ENCODE measurements around the gene UBL4A.

The UBL4A gene

DNA sequence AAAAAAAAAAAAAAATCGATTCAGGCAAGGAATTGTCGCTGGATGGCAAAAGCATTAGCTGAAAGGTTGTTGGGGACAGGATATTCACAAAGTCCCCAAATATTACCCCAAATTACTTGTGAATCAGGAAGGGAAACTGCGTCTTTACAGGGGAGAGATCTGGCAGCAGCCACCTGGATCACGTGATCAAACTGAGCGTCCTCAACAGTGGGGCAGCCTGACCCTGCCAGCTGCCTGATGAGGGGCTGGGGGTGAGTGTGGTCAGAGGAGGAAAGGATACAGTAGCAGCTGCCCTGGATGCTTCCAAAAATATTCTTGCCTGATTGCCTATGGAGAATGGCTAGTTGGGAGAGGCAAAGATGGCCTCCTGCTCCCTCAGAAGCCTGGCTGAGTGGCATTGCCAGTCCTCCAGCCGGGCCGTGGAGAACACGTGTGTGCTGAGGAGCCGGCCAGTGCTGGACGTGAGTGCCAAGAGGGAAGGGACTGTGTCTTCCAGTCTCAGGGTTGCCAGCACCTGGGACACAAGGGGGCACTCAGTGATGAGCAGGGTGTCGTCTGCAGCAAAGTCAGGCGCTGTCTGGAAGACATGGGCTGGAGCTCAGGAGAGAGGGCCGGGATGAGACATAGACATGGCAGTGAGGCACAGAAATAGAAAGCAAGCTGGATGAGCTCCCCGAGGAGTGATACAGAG, 4.4 kb downstream of the UBL4A start:
- DNase-seq (ENCODE audit: low read depth): no peak

- DNase-seq (ENCODE audit: low read depth): no peak
Measured at GRCh38 chrX:154481195-154481594, 5.2 kb downstream of the UBL4A start.

DNA sequence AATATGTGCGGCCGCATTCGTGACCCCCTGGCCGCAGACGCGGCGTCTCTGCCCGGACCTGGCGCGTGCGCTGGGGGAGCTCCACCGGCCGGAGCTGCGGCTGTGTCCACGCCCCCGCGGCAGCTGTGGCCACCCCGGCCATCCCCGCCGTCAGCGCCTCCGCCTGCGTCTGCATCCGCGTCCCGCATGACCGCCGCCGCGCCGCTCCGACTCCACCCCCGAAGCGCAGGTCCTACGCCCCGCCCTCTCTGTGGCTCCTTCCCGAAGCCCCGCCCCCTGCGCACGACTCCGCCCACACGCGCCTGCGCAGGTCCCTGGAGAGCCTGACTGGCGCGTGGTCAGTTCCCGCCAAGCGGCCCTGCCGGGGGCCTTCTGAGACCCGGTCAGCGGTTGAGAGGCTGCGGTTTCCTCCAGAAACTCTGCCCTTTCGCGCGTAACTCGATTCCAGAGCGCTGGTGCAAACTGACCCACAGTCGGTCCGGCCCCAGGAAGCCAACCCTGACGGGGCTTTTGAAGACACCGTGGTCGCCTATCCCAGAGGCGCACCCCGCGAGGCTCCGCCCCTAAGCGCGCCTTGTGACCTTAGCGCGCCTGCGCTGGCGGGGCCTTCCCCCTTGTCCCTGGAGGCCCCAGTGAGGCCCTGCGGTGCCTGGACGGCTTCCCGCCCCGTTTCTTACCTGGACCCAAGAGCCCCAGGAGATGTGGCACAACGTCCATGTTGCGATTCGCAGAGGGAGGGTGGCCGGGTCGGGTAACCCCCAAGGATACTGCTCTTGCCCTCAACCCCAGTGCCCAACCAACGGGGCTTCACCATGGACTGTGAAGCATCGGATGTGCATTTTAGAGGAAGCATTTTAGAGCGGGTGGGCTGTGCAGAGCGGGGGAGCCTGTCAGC, 7.4 kb downstream of the UBL4A start, which contains the start of gene LAGE3:
Gene LAGE3, minus strand, starts transcription at position 554 of the 895 bp plus-strand sequence. Its CDS starts 366 bp downstream, at position 188.
- peak; percentile 88 for DNase-seq (ENCODE audit: low read depth)

DNA sequence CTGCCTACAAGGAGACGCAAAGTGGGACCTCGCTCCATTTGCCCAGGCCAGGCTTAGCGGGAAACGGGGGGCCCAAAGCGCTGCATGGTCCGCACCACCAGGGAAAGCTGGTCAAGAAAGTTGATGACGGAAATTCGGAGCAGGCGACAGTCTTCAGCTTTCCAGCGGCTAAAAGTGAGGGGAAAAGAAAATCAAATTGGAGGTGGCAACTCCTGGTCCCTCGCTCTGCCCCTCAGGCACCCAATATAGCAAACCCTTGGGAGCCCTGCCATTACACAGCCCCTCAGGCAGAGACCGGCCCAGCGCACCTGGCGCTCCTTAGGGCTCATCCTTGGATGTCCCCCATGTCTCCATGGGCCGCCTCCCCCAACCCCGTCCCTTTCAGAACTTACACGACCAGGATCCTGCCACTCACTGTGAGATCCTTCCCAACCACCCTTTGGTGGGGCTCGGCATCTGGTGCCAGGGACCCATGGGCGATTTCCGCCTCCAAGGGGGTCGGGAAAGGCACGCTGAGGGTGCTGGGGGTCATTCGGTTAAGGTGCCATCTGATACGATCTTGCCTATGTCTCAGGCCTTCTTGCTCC, 8.4 kb downstream of the UBL4A start:
- DNase-seq (ENCODE audit: low read depth): no peak

DNA sequence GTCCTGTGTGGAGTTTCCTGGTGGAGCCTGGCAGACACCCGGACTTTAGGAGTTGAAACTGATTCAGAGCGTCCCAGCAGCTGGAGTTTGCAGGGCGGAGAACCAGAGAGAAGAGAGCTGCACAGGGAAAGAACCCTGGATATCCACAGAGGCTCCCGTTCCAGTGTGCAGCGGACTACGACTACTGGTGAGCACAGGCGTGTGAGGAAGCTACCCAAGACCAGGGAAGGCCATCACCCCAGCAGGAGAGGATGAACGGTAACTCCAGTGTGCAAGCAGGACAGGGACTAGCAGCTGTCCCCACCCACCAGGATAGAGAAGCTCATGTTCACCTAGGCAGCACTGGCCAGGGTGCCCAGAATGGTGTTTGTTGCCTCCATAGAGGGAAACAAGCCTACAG, 9.6 kb downstream of the UBL4A start:
- DNase-seq (ENCODE audit: low read depth): no peak

DNA sequence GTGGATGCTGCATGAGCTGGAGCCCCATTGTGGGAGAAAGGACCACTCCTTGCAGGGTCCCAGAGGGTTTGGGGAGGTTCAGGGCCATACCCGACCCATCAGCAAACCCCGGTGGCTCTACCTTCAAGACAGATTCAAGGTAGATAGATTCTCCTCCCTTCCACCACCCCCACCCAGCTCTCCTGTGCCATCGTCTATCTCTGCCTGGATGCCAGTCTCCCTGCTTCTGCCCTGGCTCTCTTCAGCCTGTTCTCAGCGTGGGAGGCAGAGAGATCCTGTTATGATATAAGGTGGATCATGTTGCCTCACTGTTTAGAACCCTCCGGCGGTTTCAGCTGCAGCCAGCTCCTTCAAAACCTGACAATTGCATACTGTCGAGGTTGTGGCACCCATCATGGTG, 12.7 kb downstream of the UBL4A start:
- DNase-seq (ENCODE audit: low read depth): no peak

- no peak for DNase-seq (ENCODE audit: low read depth)
Measured at GRCh38 chrX:154472685-154473632, 13.5 kb downstream of the UBL4A start.

- no peak for DNase-seq (ENCODE audit: low read depth)
Measured at GRCh38 chrX:154471839-154472684, 14.4 kb downstream of the UBL4A start.

- no peak for DNase-seq (ENCODE audit: low read depth)
Measured at GRCh38 chrX:154470914-154471568, 15.4 kb downstream of the UBL4A start.

DNA sequence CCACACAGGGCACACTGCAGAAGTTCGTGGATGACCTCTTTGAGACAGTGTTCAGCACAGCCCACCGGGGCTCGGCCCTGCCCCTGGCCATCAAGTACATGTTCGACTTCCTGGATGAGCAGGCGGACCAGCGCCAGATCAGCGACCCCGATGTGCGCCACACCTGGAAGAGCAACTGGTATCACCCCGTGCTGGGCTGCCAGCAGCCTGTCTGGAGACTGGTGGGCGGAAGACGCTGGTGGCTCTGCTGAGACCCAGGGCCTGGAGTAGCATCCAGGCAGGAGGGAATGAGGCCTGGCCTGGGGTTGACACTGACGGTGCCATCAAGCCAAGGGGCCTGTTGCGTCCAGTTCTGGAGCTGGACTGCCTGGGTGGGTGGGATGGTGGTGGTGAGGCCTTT, 16.0 kb downstream of the UBL4A start:
- no peak for DNase-seq (ENCODE audit: low read depth)

DNA sequence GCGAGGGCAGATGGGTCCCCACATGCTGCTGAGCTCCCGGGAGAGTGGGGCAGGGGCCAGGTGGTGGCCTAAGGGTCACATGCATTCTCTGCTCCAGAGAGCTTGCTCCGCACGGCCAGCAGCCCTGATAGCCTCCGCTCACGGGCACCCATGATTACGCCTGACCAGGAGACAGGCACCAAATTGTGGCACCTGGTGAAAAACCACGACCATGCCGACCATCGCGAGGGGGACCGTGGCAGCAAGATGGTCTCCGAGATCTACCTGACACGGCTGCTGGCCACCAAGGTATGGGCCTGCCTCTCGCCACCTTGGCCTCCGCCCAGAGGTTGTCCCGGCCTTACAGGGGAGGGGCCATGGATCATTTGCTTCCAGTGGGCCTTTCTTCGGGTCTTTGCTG, 16.5 kb downstream of the UBL4A start:
- DNase-seq (ENCODE audit: low read depth): no peak

GRCh38 chrX:154469114-154469513, 17.3 kb downstream of the UBL4A start:
- DNase-seq (ENCODE audit: low read depth): no peak

GRCh38 chrX:154468217-154468616, 18.2 kb downstream of the UBL4A start:
- DNase-seq (ENCODE audit: low read depth): no peak

- no peak for DNase-seq (ENCODE audit: low read depth)
Measured at GRCh38 chrX:154467556-154467955, 18.9 kb downstream of the UBL4A start.

DNA sequence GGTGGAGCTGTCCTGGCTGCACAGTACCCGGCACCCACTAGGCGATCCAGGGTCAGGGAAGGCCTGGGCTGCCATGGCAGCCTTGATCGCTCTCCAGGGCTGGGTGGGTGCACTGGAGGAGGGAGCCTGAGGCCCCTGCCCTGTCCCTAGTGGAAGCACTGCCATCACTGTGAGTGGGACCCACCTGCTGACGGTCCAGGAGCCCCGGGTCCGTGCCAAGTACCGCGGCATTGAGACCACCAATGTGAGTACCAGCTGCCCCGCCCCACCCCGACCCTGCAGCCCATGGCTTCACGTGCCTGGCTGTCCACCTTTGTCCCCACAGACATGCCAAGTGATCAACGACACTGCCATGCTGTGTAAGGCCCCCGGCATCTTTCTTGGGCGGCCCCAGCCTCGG, 19.5 kb downstream of the UBL4A start:
- DNase-seq (ENCODE audit: low read depth): no peak

DNA sequence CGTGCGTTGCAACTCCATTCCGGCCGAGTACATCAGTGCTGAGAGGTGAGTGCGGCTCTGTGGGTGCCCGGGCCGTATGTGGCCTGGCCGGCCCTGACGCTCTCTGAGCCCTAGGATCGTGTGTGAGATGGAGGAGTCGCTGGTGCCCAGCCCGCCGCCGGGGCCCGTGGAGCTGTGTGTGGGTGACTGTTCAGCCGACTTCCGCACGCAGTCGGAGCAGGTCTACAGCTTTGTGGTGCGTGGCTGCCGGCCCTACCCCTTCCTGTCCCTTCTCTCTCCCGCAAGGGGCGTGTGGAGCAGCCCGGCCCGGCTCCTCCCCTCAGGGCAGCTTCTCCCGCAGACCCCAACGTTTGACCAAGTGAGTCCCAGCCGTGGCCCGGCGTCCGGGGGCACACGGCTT, 20.4 kb downstream of the UBL4A start:
- no peak for DNase-seq (ENCODE audit: low read depth)

DNA sequence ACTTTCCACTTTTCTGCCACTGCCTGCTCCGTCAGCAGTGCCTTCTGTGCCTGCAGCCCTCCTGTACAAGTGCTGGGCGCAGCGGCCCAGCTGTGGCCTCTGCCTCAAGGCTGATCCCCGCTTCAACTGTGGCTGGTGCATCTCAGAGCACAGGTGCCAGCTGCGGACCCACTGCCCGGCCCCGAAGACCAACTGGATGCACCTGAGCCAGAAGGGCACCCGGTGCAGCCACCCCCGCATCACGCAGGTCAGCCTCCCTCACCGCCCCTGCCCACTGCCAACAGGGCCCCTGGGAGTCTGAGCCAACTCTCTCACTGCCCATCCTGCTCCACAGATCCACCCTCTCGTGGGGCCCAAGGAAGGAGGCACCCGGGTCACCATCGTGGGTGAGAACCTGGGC, 20.8 kb downstream of the UBL4A start:
- DNase-seq (ENCODE audit: low read depth): no peak

DNA sequence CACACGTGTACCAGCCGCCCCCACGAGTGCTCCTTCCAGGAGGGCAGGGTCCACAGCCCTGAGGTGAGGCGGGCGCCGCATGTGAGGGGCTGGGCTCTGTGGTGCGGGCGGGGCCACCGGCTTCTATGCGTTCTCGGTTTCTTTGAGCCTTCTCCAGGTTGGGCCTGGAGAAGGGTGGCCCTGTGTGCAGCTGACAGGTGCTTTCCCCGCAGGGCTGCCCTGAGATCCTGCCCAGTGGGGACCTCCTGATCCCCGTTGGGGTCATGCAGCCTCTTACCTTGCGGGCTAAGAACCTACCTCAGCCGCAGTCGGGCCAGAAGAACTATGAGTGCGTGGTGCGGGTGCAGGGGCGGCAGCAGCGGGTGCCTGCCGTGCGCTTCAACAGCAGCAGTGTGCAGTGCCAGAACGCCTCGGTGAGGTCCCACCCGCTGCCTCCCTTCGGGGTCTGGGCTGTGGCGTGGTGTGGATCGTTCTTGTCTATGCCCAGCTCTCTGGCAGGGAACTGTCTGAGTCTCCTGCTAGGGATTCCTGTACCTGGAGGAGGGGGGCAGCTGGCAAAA, 21.5 kb downstream of the UBL4A start:
- DNase-seq (ENCODE audit: low read depth): no peak

DNA sequence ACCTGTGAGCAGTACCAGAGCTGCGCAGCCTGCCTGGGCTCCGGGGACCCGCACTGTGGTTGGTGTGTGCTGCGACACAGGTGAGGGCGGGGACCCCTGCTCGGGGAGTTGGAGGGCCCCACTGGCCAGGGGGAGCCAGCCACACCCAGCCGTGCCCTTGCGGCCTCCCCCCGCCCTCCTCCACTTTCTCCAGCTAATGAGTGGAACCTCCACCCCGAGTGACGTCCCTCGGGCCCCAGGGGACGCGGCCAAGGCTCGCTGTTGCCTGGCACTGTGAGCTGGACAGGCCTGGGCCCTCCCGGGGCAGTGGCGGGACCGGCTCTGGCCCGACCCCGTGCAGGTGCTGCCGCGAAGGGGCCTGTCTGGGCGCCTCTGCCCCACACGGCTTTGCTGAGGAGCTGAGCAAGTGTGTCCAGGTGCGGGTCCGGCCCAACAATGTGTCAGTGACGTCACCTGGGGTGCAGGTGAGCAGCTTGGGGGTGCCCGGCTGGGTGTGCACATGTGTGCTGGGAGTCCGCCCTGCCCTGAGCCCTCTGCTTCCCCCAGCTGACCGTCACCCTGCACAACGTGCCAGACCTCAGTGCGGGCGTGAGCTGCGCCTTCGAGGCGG, 22.7 kb downstream of the UBL4A start:
- DNase-seq (ENCODE audit: low read depth): no peak

GRCh38 chrX:154462396-154462795, 24.0 kb downstream of the UBL4A start:
- DNase-seq (ENCODE audit: low read depth): no peak
